ENCODE measurements around the gene FAM131C. TPM values are rescaled to one million over a fixed set of nuclear protein-coding genes. Genes with fewer than 3 reads are reported as not detected.

Gene FAM131C
- total RNA-seq, 1 experiment from 2014 or later: 7.4 TPM

- TF ChIP-seq CTCF (conservative IDR thresholded peaks at IDR 0.05) (no peak), EZH2 (IDR thresholded peaks at IDR 0.05; ENCODE audit: low read depth) (no peak)
- Histone ChIP-seq H2AFZ (no peak overlapping the region), H3K9me2 (ENCODE audit: insufficient read depth) (no peaks in the 10 kb centered on the region), H3K27ac (no peak overlapping the region), H3K4me3 (no peak overlapping the region), H4K20me1 (ENCODE audit: insufficient read depth) (no peaks in the 10 kb centered on the region), H3K36me3 (ENCODE audit: low read depth) (no peaks in the 10 kb centered on the region), H3K27me3 (ENCODE audit: insufficient read depth, low read depth) (no peaks in the 10 kb centered on the region), H3K9me3 (ENCODE audit: insufficient read depth, low read depth) (no peaks in the 10 kb centered on the region), H3K79me2 (ENCODE audit: low read depth) (no peaks in the 10 kb centered on the region), H3K4me1 (replicated peaks; ENCODE audit: insufficient read depth) (peaks cover 56% of the 10 kb centered on the region), H3F3A (ENCODE audit: insufficient read depth, low read depth) (peaks cover 18% of the 10 kb centered on the region), H3K4me2 (no peak overlapping the region)
- no TSS peak for BruUV-seq (replicated peaks)
- CTCF ChIA-PET: no interaction called here
- POLR2A ChIA-PET (ENCODE audit: unreplicated experiment): no interaction called here
- DNase-seq: no peak
- intact Hi-C loops (cut with micrococcal nuclease; ENCODE audit: unreplicated experiment): no loop called here
Observed at GRCh38 chr1:16093611-16094010, 20.2 kb upstream of the FAM131C start.

DNA sequence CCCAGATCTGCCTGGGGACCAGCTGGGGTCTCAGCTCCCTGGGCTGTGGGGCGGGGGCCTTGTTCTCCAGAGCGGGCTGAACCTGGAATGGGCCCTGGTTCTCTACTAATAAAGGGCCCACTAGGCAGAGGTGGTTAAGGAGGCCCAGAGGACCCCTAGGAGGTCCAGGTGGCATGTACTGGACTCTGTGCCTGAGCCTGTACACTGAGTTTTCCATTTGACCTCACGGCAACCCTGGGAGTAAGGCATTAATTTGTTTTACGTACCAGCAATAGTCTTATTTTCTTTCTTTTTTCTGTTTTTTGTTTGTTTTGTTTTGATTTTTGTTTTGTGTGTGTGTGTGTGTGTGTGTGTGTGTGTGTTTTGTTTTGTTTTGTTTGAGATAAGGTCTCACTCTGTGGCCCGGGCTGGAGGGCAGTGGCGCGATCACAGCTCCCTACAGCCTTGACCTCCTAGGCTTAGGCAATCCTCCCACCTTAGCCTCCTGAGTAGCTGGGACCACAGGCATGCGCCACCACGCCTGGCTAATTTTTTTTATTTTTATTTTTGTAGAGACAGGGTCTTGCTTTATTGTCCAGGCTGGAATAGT lies 19.6 kb upstream of the FAM131C start:
- H3K79me2 ChIP-seq (ENCODE audit: low read depth): no peaks in the 10 kb centered on the region
- H3K9me2 ChIP-seq (ENCODE audit: insufficient read depth): no peaks in the 10 kb centered on the region
- H3K9me3 ChIP-seq (ENCODE audit: insufficient read depth, low read depth): no peaks in the 10 kb centered on the region
- CTCF ChIA-PET: no interaction called here
- no peak for DNase-seq
- H3K4me3 ChIP-seq: no peak overlapping the region
- no peaks in the 10 kb centered on the region for H3K27me3 ChIP-seq (ENCODE audit: insufficient read depth, low read depth)
- H3K36me3 ChIP-seq (ENCODE audit: low read depth): no peaks in the 10 kb centered on the region
- no peak overlapping the region for H2AFZ ChIP-seq
- POLR2A ChIA-PET (ENCODE audit: unreplicated experiment): no interaction called here
- peaks cover 62% of the 10 kb centered on the region for H3K4me1 ChIP-seq (replicated peaks; ENCODE audit: insufficient read depth)
- no TSS peak for BruUV-seq (replicated peaks)
- intact Hi-C loops (cut with micrococcal nuclease; ENCODE audit: unreplicated experiment): no loop called here
- H3F3A ChIP-seq (ENCODE audit: insufficient read depth, low read depth): peaks cover 24% of the 10 kb centered on the region
- no peak overlapping the region for H3K27ac ChIP-seq
- no peak overlapping the region for H3K4me2 ChIP-seq
- no peaks in the 10 kb centered on the region for H4K20me1 ChIP-seq (ENCODE audit: insufficient read depth)
- TF ChIP-seq EZH2 (IDR thresholded peaks at IDR 0.05; ENCODE audit: low read depth) (no peak), CTCF (conservative IDR thresholded peaks at IDR 0.05) (no peak)

DNA sequence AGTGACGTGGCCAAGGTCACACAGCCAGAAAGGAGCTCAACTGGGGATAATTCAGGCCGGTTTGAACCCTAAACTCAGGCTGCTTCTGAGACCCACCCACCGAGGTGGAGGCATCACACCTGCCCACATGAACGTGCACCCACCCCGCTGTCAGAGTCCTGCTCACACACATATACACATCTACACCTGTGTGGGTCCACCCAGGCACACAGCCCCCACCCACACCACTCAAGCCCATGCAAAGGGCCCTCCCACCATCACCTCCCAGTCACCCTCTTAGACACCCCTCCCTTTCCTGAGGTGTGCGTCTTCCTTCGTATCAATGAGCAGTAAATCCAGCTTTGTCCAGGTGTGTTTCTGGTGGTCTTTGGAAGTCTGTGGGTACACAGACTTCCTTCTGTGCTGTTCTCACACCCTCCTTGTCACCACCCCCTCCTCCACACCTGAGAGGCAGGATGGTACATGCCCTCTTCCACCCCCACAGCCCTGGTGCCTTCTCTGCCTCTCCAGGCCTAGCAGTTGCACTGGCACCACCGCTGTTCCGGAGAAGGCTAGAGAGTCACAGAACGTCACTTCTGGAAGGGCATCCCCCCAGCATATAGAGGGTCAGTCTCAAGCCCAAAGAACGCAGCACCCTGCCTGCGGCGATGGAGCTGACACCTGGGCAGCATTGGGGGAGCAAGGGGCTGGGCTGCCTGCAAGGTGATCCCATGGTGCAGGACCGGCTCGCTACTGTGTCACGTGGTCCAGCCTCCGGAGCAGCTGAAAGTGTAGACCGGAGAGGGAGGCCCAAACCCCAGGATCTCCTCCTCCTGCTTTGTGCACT lies 18.9 kb upstream of the FAM131C start:
- BruUV-seq (replicated peaks): no TSS peak
- no peaks in the 10 kb centered on the region for H3K36me3 ChIP-seq (ENCODE audit: low read depth)
- no peak overlapping the region for H2AFZ ChIP-seq
- no peak for TF ChIP-seq EZH2 (IDR thresholded peaks at IDR 0.05; ENCODE audit: low read depth)
- no peak for TF ChIP-seq CTCF (conservative IDR thresholded peaks at IDR 0.05)
- no peak overlapping the region for H3K4me3 ChIP-seq
- CTCF ChIA-PET: no interaction called here
- no peaks in the 10 kb centered on the region for H3K9me2 ChIP-seq (ENCODE audit: insufficient read depth)
- H3K4me1 ChIP-seq (replicated peaks; ENCODE audit: insufficient read depth): peaks cover 63% of the 10 kb centered on the region
- no peak overlapping the region for H3K4me2 ChIP-seq
- no peaks in the 10 kb centered on the region for H3K27me3 ChIP-seq (ENCODE audit: insufficient read depth, low read depth)
- H3K27ac ChIP-seq: no peak overlapping the region
- no peaks in the 10 kb centered on the region for H4K20me1 ChIP-seq (ENCODE audit: insufficient read depth)
- peaks cover 24% of the 10 kb centered on the region for H3F3A ChIP-seq (ENCODE audit: insufficient read depth, low read depth)
- no peaks in the 10 kb centered on the region for H3K79me2 ChIP-seq (ENCODE audit: low read depth)
- DNase-seq: no peak
- intact Hi-C loops (cut with micrococcal nuclease; ENCODE audit: unreplicated experiment): no loop called here
- POLR2A ChIA-PET (ENCODE audit: unreplicated experiment): no interaction called here
- no peaks in the 10 kb centered on the region for H3K9me3 ChIP-seq (ENCODE audit: insufficient read depth, low read depth)
